Subcutaneous abdominal adipose tissue (tissue), 5 donors: ENCODE measurements around the gene FMN1.

Experiments used
- H3K27ac ChIP-seq: one replicate; pipeline ENCODE4 v1.7.0; 2013; ENCODE audit warnings: low read depth, mild to moderate bottlenecking, inconsistent platforms, low read length, moderate library complexity
- H3K27me3 ChIP-seq, 5 donors: one replicate each; pipeline ENCODE4 v1.7.0; 2013; ENCODE audit warnings: low read length in 5 of 5, inconsistent platforms in 1 of 5; ENCODE audit not compliant: control insufficient read depth in 5 of 5, insufficient read depth in 4 of 5
- H3K36me3 ChIP-seq, 5 donors: one replicate each; pipeline ENCODE4 v1.7.0; 2013; ENCODE audit warnings: low read length in 5 of 5; ENCODE audit not compliant: control insufficient read depth in 5 of 5, insufficient read depth in 5 of 5
- H3K4me1 ChIP-seq, 5 donors: one replicate each; pipeline ENCODE4 v1.7.0; 2013; ENCODE audit warnings: low read length in 5 of 5, mild to moderate bottlenecking in 3 of 5, moderate library complexity in 1 of 5; ENCODE audit not compliant: control insufficient read depth in 5 of 5, insufficient read depth in 5 of 5
- H3K4me3 ChIP-seq, 5 donors: one replicate each; pipeline ENCODE4 v1.7.0; 2013; ENCODE audit warnings: low read length in 5 of 5, low read depth in 1 of 5
- H3K9ac ChIP-seq, 5 donors: one replicate each; pipeline ENCODE4 v1.7.0; 2013; ENCODE audit warnings: low read length in 5 of 5, mild to moderate bottlenecking in 4 of 5, moderate library complexity in 3 of 5
- H3K9me3 ChIP-seq, 5 donors: one replicate each; pipeline ENCODE4 v1.7.0; 2013; ENCODE audit warnings: low read length in 5 of 5; ENCODE audit not compliant: control insufficient read depth in 5 of 5
- donor health status: healthy.
- donor health status: healthy.
- donor health status: healthy.
- donor health status: healthy.
- donor health status: healthy.

Gene FMN1

GRCh38 chr15:32840507-32841245 lies 353.8 kb downstream of the FMN1 start:
- Histone ChIP-seq H3K4me1 (peaks cover 0 to 3% (median 0%) of the 10 kb centered on the region in 5 donors), H3K27me3 (peaks cover 0 to 10% (median 5%) of the 10 kb centered on the region in 5 donors), H3K27ac (no peak overlapping the region), H3K4me3 (no peak overlapping the region), H3K9me3 (no peaks in the 10 kb centered on the region), H3K36me3 (no peaks in the 10 kb centered on the region), H3K9ac (no peak overlapping the region)

- Histone ChIP-seq H3K4me3 (no peak overlapping the region), H3K9ac (no peak overlapping the region), H3K36me3 (no peaks in the 10 kb centered on the region), H3K9me3 (no peaks in the 10 kb centered on the region), H3K4me1 (peaks cover 0 to 3% (median 0%) of the 10 kb centered on the region in 5 donors), H3K27me3 (peaks cover 0 to 10% (median 5%) of the 10 kb centered on the region in 5 donors), H3K27ac (no peak overlapping the region)
Measured at GRCh38 chr15:32838820-32839219, 355.7 kb downstream of the FMN1 start.

- Histone ChIP-seq H3K4me1 (peaks cover 0 to 3% (median 0%) of the 10 kb centered on the region in 5 donors), H3K4me3 (no peak overlapping the region), H3K27me3 (peaks cover 0 to 8% (median 5%) of the 10 kb centered on the region in 5 donors), H3K27ac (no peak overlapping the region), H3K9me3 (no peaks in the 10 kb centered on the region), H3K36me3 (no peaks in the 10 kb centered on the region), H3K9ac (no peak overlapping the region)
Measured at GRCh38 chr15:32838338-32838737, 356.2 kb downstream of the FMN1 start.

GRCh38 chr15:32837935-32838334 lies 356.6 kb downstream of the FMN1 start:
- Histone ChIP-seq H3K4me1 (peaks cover 0 to 3% (median 0%) of the 10 kb centered on the region in 5 donors), H3K36me3 (no peaks in the 10 kb centered on the region), H3K4me3 (no peak overlapping the region), H3K27me3 (peaks cover 0 to 8% (median 5%) of the 10 kb centered on the region in 5 donors), H3K9me3 (no peaks in the 10 kb centered on the region), H3K9ac (no peak overlapping the region), H3K27ac (no peak overlapping the region)

- no peak overlapping the region for H3K4me3 ChIP-seq
- no peaks in the 10 kb centered on the region for H3K9me3 ChIP-seq
- H3K36me3 ChIP-seq, result no peaks in the 10 kb centered on the region
- H3K27me3 ChIP-seq, result peaks cover 0 to 6% (median 0%) of the 10 kb centered on the region in 5 donors
- H3K9ac ChIP-seq, result no peak overlapping the region
- H3K27ac ChIP-seq, result no peak overlapping the region
- peaks cover 0 to 3% (median 0%) of the 10 kb centered on the region in 5 donors for H3K4me1 ChIP-seq
Measured at GRCh38 chr15:32834156-32834555, 360.4 kb downstream of the FMN1 start.

- Histone ChIP-seq H3K9me3 (no peaks in the 10 kb centered on the region), H3K4me3 (no peak overlapping the region), H3K36me3 (no peaks in the 10 kb centered on the region), H3K27me3 (no peaks in the 10 kb centered on the region), H3K27ac (no peak overlapping the region), H3K9ac (no peak overlapping the region), H3K4me1 (peaks cover 0 to 4% (median 0%) of the 10 kb centered on the region in 5 donors)
Measured at GRCh38 chr15:32833379-32833821, 361.1 kb downstream of the FMN1 start.

GRCh38 chr15:32831485-32831884 lies 363.0 kb downstream of the FMN1 start:
- no peak overlapping the region for H3K27ac ChIP-seq
- H3K4me1 ChIP-seq, result peaks cover 0 to 4% (median 0%) of the 10 kb centered on the region in 5 donors
- no peaks in the 10 kb centered on the region for H3K9me3 ChIP-seq
- H3K9ac ChIP-seq, result no peak overlapping the region
- no peaks in the 10 kb centered on the region for H3K27me3 ChIP-seq
- H3K36me3 ChIP-seq, result no peaks in the 10 kb centered on the region
- no peak overlapping the region for H3K4me3 ChIP-seq

- Histone ChIP-seq H3K27me3 (no peaks in the 10 kb centered on the region), H3K9ac (peak overlapping the region in 1 of 5 donors; percentile 4), H3K4me3 (no peak overlapping the region), H3K36me3 (no peaks in the 10 kb centered on the region), H3K4me1 (peaks cover 0 to 4% (median 0%) of the 10 kb centered on the region in 5 donors), H3K27ac (no peak overlapping the region), H3K9me3 (no peaks in the 10 kb centered on the region)
Measured at GRCh38 chr15:32830241-32830640, 364.3 kb downstream of the FMN1 start.

- no peaks in the 10 kb centered on the region for H3K9me3 ChIP-seq
- H3K9ac ChIP-seq, result no peak overlapping the region
- no peak overlapping the region for H3K4me3 ChIP-seq
- H3K27ac ChIP-seq, result no peak overlapping the region
- peaks cover 0 to 4% (median 0%) of the 10 kb centered on the region in 5 donors for H3K4me1 ChIP-seq
- no peaks in the 10 kb centered on the region for H3K36me3 ChIP-seq
- no peaks in the 10 kb centered on the region for H3K27me3 ChIP-seq
Measured at GRCh38 chr15:32829436-32829835, 365.1 kb downstream of the FMN1 start.

- Histone ChIP-seq H3K4me1 (peaks cover 0 to 4% (median 0%) of the 10 kb centered on the region in 5 donors), H3K4me3 (no peak overlapping the region), H3K9ac (no peak overlapping the region), H3K9me3 (no peaks in the 10 kb centered on the region), H3K27me3 (no peaks in the 10 kb centered on the region), H3K27ac (no peak overlapping the region), H3K36me3 (no peaks in the 10 kb centered on the region)
Measured at GRCh38 chr15:32828507-32829186, 365.9 kb downstream of the FMN1 start.
